GM19328 (cell line): Measurements from ENCODE around the gene PLA2R1.

ENCODE experiments used
- ATAC-seq: cut with Tn5 transposase; IDR thresholded peaks from one replicate; pipeline ENCODE4 v1.9.1; 2021; ENCODE audit warnings: mild to moderate bottlenecking, moderate library complexity; ENCODE audit not compliant: unreplicated experiment

Gene PLA2R1

DNA sequence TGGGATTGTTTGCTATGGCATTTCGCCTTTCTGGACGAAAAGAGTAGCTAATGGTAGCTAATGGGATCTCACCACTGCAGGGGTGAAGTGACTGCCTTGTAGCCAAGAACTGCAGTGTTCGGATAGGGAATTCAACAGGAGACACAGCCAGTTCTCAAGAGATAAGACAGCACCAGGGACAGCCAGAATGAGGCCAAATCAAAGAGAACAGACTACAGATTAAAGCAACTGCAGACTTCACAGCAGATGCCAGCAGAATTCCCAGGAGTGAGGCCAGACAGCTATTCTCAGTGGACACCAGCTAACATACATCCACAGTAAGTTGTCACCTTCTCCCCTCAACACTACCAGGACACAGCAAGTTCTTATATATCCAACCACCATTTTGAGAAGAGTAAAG, 124.0 kb downstream of the PLA2R1 start:
- ATAC-seq, result no peak

DNA sequence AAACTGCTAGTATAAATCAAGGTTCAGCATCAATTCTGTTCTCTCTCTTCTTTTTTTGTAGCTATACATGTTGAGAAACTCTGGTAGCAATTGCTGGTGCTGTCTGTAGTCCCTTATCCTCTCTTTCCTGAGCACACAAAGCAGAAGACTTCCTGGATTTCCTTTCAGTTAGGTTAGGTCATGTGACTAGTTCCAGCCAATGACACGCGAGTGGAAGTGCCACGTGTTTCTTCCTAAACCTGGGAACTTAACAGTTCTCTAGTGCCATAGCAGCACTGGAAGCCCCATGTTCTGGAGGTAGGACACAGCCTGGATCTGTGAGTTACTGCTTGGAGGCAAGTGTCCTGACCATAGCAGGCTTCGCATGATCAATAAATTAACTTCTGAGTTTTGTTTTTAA, 125.9 kb downstream of the PLA2R1 start:
- no peak for ATAC-seq

GRCh38 chr2:159933727-159934049, 128.7 kb downstream of the PLA2R1 start:
- ATAC-seq, result peak; percentile 85

GRCh38 chr2:159933040-159933726, 129.2 kb downstream of the PLA2R1 start:
- no peak for ATAC-seq

DNA sequence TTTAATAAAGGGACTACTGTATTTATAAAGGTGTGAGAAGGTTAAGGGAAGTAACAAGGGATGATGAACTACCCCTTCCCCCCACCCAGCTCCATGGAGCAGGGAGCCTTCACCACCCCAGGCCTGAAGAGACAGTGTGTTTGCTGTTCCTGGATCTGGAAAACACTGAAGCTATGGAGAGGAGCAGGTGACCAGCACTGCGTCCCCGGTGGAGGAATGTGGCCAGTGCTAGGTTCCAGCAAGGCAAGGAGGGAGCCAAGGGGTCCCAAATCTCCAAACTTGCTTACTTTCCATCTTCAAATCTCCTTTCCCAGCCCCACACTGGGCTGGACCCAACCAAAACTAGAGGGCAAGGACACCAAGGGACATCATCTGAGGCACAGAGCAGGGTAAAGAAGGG, 135.7 kb downstream of the PLA2R1 start:
- no peak for ATAC-seq

DNA sequence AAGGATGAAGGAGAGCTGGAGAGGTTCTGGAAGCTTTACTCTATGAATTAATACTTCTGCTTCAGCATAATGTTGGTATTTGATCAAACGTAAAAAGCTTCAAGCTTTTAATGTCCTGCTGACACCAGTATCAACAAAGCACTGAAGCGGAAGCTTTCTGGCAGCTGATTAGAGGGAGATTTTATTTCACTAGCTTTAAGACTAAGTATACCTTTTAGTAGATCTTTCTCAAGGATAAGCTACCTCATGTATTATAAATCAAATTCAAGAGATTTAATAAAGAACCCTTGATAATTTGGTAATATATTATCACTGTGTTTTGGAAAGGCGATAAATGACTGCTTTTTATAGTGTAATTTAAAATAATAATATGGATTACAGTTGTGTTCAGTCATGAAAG, 136.4 kb downstream of the PLA2R1 start:
- no peak for ATAC-seq

DNA sequence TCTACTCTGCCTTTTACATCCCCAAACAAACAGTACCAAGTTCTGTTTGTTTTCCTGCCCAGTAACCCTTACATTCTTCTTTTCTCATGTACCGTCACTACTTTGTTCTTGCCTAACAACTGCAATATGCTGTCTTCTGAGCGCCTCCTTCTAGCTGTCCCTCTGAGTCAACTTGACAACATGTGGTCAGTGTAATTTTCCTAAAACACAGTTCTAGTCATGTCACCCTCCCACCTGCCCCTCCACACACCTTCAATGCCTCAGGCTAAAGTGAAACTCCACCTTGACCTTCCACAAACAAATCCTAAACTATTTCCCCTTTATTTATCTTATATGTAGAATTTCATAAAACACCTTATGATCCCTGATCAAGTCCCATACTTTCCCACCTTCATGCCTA, 139.9 kb downstream of the PLA2R1 start:
- ATAC-seq, result peak; percentile 51

GRCh38 chr2:159921752-159922404, 140.5 kb downstream of the PLA2R1 start:
- ATAC-seq, result peak; percentile 93

- ATAC-seq, result no peak
Measured at GRCh38 chr2:159916511-159916910, 145.9 kb downstream of the PLA2R1 start.

- no peak for ATAC-seq
Measured at GRCh38 chr2:159913900-159914299, 148.5 kb downstream of the PLA2R1 start.

GRCh38 chr2:159912580-159912979, 149.8 kb downstream of the PLA2R1 start:
- no peak for ATAC-seq

GRCh38 chr2:159910951-159911350, 151.5 kb downstream of the PLA2R1 start:
- no peak for ATAC-seq

DNA sequence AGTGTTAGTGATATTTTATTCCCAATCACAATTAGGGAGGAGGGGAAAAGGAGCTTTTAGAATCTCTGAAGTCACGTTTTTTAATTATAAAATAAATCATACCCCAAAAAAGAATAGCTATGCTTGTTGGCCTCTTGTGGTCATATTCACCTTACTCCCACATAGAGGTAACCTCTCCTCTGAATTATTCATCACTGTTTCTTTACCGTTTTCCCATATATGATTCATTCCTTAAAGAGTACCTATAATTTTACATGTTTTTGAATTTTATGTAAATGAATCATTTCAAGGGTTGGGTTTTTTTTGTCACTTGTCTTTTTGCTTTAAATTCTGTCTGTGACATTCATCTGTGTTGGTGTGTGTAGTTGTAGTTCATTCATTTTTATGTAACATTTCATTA, 153.8 kb downstream of the PLA2R1 start:
- no peak for ATAC-seq

- no peak for ATAC-seq
Measured at GRCh38 chr2:159907909-159908308, 154.5 kb downstream of the PLA2R1 start.

DNA sequence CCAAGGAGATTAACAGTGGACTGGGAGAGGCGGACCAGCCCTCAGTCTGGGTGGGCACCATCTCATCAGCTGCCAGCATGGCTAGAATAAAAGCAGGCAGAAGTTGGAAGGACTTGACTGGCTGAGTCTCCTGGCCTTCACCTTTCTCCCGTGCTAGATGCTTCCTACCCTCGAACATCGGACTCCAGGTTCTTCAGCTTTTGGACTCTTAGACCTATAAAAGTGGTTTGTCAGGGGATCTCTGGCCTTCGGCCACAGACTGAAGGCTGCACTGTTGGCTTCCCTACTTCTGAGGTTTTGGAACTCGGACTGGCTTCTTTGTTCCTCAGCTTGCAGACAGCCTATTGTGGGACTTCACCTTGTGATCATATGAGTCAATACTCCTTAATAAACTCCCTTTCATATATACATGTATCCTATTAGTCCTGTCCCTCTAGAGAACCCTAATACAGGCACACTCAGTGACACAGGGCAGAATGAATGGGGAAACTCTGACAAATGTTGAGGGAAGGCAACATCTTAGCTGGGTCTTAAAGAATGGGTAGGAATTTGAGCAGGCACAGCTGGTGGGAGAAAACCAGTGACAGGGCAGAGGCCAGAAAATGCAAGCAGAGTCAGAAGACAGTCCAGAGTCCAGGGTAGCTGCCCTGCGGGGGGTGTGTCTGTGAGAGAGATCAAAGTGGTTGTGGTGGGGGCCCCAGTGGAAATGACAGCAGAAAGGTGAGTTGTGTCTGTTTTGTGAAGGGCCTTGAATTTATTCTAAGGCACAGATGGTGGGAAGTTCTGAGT, 156.3 kb downstream of the PLA2R1 start:
- no peak for ATAC-seq

- ATAC-seq, result peak; percentile 47
Measured at GRCh38 chr2:159904959-159905305, 157.5 kb downstream of the PLA2R1 start.

DNA sequence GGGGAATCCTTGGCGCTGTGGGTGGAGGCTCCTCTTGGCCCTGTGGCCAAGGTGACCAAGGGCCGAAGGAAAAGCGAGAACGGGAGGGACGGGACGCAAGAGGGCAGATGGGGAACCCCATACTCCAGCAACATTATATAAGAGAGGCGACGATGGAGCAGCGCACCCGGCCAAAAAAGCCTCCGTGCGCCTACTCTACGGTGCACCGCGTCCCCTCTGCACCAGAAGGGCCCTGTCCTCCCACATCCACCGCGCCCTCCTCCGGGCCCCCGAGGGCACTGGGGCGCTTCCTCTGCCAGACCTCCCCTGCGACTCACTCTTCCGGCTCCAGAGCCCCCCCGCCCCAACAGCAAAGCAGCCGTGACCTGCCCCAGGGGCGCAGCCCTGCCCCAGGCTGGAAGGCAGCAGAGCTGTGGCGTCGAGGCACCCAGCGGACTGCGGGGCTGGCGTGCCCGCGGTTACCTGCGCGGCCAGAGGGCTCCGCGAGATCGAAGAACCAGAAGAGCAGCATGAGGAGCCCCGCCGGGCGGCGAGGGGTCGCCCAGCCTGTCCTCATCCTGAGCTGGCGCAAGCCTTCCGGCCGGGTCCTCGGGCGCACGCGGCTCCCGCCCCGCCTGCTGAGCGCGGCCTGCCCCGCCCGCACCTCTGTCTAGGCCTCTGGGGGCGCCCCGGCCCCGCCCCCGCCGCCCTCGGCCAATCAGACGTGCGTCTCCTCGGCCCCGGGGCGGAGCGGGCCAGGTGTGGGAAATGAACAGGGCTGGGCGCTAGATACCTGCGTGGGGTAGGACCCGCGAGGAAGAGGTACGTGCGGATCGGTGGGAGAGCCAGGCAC, 158.1 kb downstream of the PLA2R1 start, which contains the start of gene LY75:
Gene LY75 (minus strand): TSS at position 630 of the 832 bp plus-strand sequence.
- peak; percentile 88 for ATAC-seq

DNA sequence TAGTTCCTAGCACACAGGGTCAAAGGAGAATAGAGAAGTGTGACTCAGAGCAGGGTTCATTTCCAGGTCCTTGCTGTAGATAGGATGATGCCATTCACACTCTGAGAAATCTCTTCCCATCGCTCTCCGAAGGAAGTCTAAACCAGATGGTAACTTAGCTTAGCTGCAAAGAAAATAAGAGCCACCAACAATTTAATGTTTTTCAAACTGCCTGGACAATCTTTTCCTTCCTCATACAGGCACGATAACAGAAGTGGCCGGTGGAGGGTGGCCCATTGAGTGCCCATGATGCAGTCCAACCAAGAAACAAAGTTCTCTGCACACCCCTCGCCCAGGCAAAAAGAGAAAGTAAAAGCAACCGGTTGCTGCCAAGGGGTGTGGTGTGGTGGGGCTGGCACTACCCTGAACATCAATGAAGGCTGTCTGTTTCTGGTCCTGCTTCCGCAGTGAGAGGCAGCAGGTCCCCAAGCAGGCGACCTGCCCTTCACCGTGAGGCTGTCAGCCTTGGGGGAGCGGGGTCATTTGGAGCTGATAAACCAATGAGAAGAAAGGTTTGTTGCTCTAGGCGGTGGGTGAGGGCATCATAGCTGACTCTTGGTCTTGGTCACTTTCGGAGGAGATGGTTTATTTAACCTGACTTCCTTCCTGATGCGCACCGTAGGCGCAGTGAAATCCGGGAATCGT, 158.8 kb downstream of the PLA2R1 start:
- ATAC-seq, result peak; percentile 24

DNA sequence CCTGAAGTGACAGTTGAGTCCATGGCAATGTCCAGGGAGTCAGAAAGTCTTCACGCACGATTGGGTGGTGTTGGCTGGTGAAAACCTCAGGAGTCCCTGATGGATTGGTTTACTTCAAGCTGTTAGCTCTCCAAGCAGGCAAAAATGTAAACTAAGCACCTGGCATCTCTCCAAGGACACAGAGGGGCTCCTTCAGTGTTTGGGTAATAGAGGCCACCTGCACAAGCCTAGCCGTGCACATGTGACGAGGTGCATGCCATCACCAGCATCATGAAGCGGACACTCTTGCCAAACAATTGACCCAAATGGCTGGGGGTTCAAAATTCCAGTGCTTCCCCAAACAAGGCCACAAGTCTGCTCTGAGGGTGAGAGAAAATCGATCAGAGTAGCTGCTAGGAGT, 159.7 kb downstream of the PLA2R1 start:
- ATAC-seq, result no peak

DNA sequence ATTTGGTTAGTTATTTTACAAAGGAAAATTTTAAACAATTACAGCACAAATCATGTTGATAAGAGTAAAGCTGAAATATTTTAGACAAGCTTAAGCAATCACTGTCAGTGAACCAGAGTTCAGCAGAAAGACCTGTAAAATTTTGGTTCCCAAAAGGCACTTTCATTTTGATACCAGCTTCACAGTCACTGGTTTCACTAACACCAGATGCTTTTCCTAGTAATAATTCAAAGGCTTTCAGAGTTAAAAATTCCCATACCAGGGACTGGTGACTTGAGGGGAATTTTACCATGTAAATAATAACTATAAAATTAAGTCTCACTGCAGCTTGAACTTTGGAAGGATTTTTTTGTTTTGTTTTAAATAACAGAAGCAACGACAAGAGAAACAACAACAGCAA, 162.1 kb downstream of the PLA2R1 start:
- ATAC-seq, result no peak

- no peak for ATAC-seq
Measured at GRCh38 chr2:159898441-159898840, 164.0 kb downstream of the PLA2R1 start.
